K562 (cell line): ENCODE data around the gene FOXO3. TPM values are rescaled to one million over a fixed set of nuclear protein-coding genes. Genes with fewer than 3 reads are reported as not detected.
A peak's percentile ranks its signal among the peaks of the same experiment; 100 is the strongest.

Source experiments
- ATAC-seq: fragments of 200-7000 bp; cut with Tn5 transposase; 3 replicates; pipeline ENCODE4 v1.9.1; 2020; ENCODE audit warnings: moderate library complexity
- BruUV-seq: library from RNA; stranded (reverse); fragments of 400-500 nt; replicated peaks from 2 replicates; lab custom pipeline; 2021; lab: Mats Ljungman, UMichigan
- CTCF ChIA-PET: fragments of 300-600 bp; formaldehyde crosslinking; extraction: SDS; loops from one replicate; lab custom pipeline; 2021; ENCODE audit warnings: low intra/inter-chr PET ratio; lab: Yijun Ruan, JAX
- POLR2A ChIA-PET: fragments of 300-600, 350-650 bp; sonication (Branson Sonifier 250); formaldehyde crosslinking; extraction: SDS; loops from one replicate; lab custom pipeline; 2021; ENCODE audit warnings: antibody characterized with exemption, inconsistent platforms; lab: Yijun Ruan, JAX
- DNase-seq, 4 experiments: peaks; one replicate each; pipeline versions ENCODE4 v3.0.0 to v3.0.0-alpha.2; 2011 to 2018; ENCODE audit warnings: low spot score in 3 of 4, mixed read lengths in 3 of 4; ENCODE audit errors: extremely low read depth in 1 of 4
- FAIRE-seq: peaks from 2 replicates; lab custom pipeline; 2011; peaks lifted over from hg19 to GRCh38; lab: Jason Lieb, UNC
- H2AFZ ChIP-seq: 2 replicates; pipeline ENCODE4 v1.6.0; 2011; ENCODE audit warnings: low read depth, low read length, control low read depth, inconsistent platforms
- H3K27ac ChIP-seq: fragments of 200-600 bp; 3 replicates; pipeline ENCODE4 v1.8.0; 2011; ENCODE audit warnings: low read depth, mild to moderate bottlenecking, control low read depth, inconsistent platforms, low read length, moderate library complexity, mixed read lengths; ENCODE audit errors: extremely low read depth
- H3K27me3 ChIP-seq, 2 experiments: fragments of 300-600 bp in 1 of 2; 2 replicates in 1 of 2; 3 replicates in 1 of 2; pipeline versions ENCODE4 v1.6.0 to v1.8.0; 2011; ENCODE audit warnings: inconsistent platforms in 2 of 2, low read length in 2 of 2, mild to moderate bottlenecking in 1 of 2, mixed read lengths in 1 of 2, moderate library complexity in 1 of 2; ENCODE audit not compliant: control insufficient read depth in 2 of 2, insufficient read depth in 2 of 2
- H3K36me3 ChIP-seq: fragments of 300-600 bp; 3 replicates; pipeline ENCODE4 v1.8.0; 2011; ENCODE audit warnings: mild to moderate bottlenecking, low read length, inconsistent platforms; ENCODE audit not compliant: control insufficient read depth, insufficient read depth
- H3K4me1 ChIP-seq, 2 experiments: fragments of 200-600 bp in 1 of 2; replicated peaks in 1 of 2; 2 replicates in 1 of 2; 3 replicates in 1 of 2; pipeline versions ENCODE4 v1.5.1 to v1.8.0; 2011; ENCODE audit warnings: inconsistent platforms in 2 of 2, low read length in 2 of 2, mild to moderate bottlenecking in 1 of 2, mixed read lengths in 1 of 2, moderate library complexity in 1 of 2; ENCODE audit not compliant: control insufficient read depth in 2 of 2, insufficient read depth in 2 of 2
- H3K4me2 ChIP-seq: 2 replicates; pipeline ENCODE4 v1.6.1; 2011; ENCODE audit warnings: low read length, control low read depth, inconsistent platforms, mixed read lengths; ENCODE audit not compliant: insufficient read depth
- H3K4me3 ChIP-seq: fragments of 200-600 bp; sonication (generic), shearing (Covaris generic); 2 replicates; pipeline ENCODE4 v1.5.1; 2016; ENCODE audit warnings: control low read depth, inconsistent platforms
- H3K79me2 ChIP-seq: fragments of 200-600 bp; 3 replicates; pipeline ENCODE4 v1.8.0; 2011; ENCODE audit warnings: low read length, inconsistent platforms; ENCODE audit not compliant: control insufficient read depth, insufficient read depth
- H3K9ac ChIP-seq, 2 experiments: 2 replicates each; pipeline versions ENCODE4 v1.6.0 to v1.6.1; 2011; ENCODE audit warnings: low read depth in 2 of 2, low read length in 2 of 2, control low read depth in 1 of 2, inconsistent platforms in 1 of 2, mild to moderate bottlenecking in 1 of 2, mixed read lengths in 1 of 2; ENCODE audit not compliant: insufficient read depth in 1 of 2
- H3K9me1 ChIP-seq: one replicate; pipeline ENCODE4 v1.6.0; 2011; ENCODE audit warnings: inconsistent platforms, mild to moderate bottlenecking, low read length, moderate library complexity; ENCODE audit not compliant: control insufficient read depth, insufficient read depth
- H3K9me3 ChIP-seq: replicated peaks from 2 replicates; pipeline ENCODE4 v1.5.1; 2011; ENCODE audit warnings: low read depth, low read length, inconsistent platforms; ENCODE audit not compliant: control insufficient read depth, insufficient read depth
- H4K20me1 ChIP-seq: replicated peaks from 2 replicates; pipeline ENCODE4 v1.6.1; 2011; ENCODE audit warnings: low read length, inconsistent platforms, mixed read lengths; ENCODE audit not compliant: control insufficient read depth, insufficient read depth
- CHD2 ChIP-seq: IDR thresholded peaks from 2 replicates; pipeline ENCODE4 v1.6.1; 2011; ENCODE audit warnings: low read depth, low read length
- DPF2 ChIP-seq: fragments of 450-650 bp; IDR thresholded peaks from 2 replicates; pipeline ENCODE4 v1.6.1; 2016
- ESRRB ChIP-seq: fragments of 250-450 bp; sonication (Bioruptor Pico); IDR thresholded peaks from 2 replicates; pipeline ENCODE4 v1.5.0; 2020; ENCODE audit warnings: mild to moderate bottlenecking, moderate library complexity, borderline replicate concordance
- GTF2E2 ChIP-seq: fragments of 200-800 bp; sonication (Bioruptor generic); IDR thresholded peaks from 2 replicates; pipeline ENCODE4 v1.6.1; 2016; ENCODE audit warnings: missing genetic modification characterization, missing compliant biosample characterization
- HDAC6 ChIP-seq: IDR thresholded peaks from 2 replicates; pipeline ENCODE4 v1.6.1; 2012; ENCODE audit warnings: low read depth, mild to moderate bottlenecking, control low read depth, inconsistent platforms, low read length, moderate library complexity
- HLTF ChIP-seq: fragments of 450-650 bp; IDR thresholded peaks from 2 replicates; pipeline ENCODE4 v1.6.1; 2016
- KDM4B ChIP-seq, 2 experiments: fragments of 450-650 bp in 1 of 2; sonication (generic) in 1 of 2; IDR thresholded peaks; 2 replicates each; pipeline ENCODE4 v1.6.1; 2016 to 2017; ENCODE audit warnings: borderline replicate concordance in 2 of 2, antibody characterized with exemption in 1 of 2, low read depth in 1 of 2, mild to moderate bottlenecking in 1 of 2
- PCBP1 ChIP-seq: fragments of 200-400 bp; formaldehyde crosslinking; IDR thresholded peaks from 2 replicates; pipeline ENCODE4 v1.6.1; 2018; ENCODE audit warnings: mild to moderate bottlenecking, low read depth, low read length; ENCODE audit not compliant: poor library complexity, severe bottlenecking
- RNF219 ChIP-seq: fragments of 250-450 bp; sonication (Bioruptor Pico); IDR thresholded peaks from 2 replicates; pipeline ENCODE4 v1.5.0; 2022; ENCODE audit warnings: mild to moderate bottlenecking
- ZBTB17 ChIP-seq: fragments of 450-650 bp; formaldehyde crosslinking; IDR thresholded peaks from 2 replicates; pipeline ENCODE4 v1.4.0; 2020; ENCODE audit warnings: mild to moderate bottlenecking
- ZC3H8 ChIP-seq: fragments of 450-650 bp; IDR thresholded peaks from 2 replicates; pipeline ENCODE4 v1.6.1; 2017
- ZNF695 ChIP-seq: fragments of 450-650 bp; formaldehyde crosslinking; IDR thresholded peaks from 2 replicates; pipeline ENCODE4 v1.4.0; 2020; ENCODE audit warnings: mild to moderate bottlenecking, moderate library complexity
- WGBS: fragments of 100-300 bp; shearing (Covaris generic); methylation state at CpG from one replicate; pipeline ENCODE4 v1.1.6; 2016; ENCODE audit warnings: low coverage, mixed read lengths; ENCODE audit not compliant: insufficient coverage; ENCODE audit errors: missing lambda C conversion rate; 5-methylcytosine and 5-hydroxymethylcytosine counted together
- in situ Hi-C: fragments of 300-500 bp; cut with MboI; formaldehyde crosslinking; loops from 4 replicates; pipeline ENCODE4 v1.15.0; 2018; ENCODE audit warnings: inconsistent platforms, mixed read lengths
- intact Hi-C: fragments of 100-400 bp; cut with micrococcal nuclease; formaldehyde crosslinking; loops from 2 replicates; pipeline ENCODE4 v1.14.2; 2022
- polyA plus RNA-seq, 8 experiments: library from polyadenylated mRNA; depleted of rRNA in 4 of 8; stranded (reverse) in 5 of 8; unstranded in 3 of 8; fragments of >200 nt; fragmentation: Nextera tagmentation in 2 of 8; fragmentation: Illumina TruSeq in 1 of 8; extraction: Ambion mirVana in 2 of 8; extraction: Trizol in 1 of 8; gene quantifications; 2 replicates each; pipeline versions ENCODE4 v1.2.1 to v1.2.3, GENCODE V29; 2011 to 2014; ENCODE audit warnings: inconsistent platforms in 1 of 8, missing spikeins in 1 of 8
- total RNA-seq, 7 experiments: library from RNA; depleted of rRNA in 6 of 7; stranded (reverse); fragments of >200 nt in 6 of 7; fragmentation: Illumina TruSeq in 2 of 7; extraction: Trizol in 2 of 7; gene quantifications; 2 replicates each; pipeline versions ENCODE4 v1.2.1 to v1.2.3, GENCODE V29; 2011 to 2021; ENCODE audit warnings: low replicate concordance in 1 of 7
- TF ChIP-seq, protein P1 (sequence below): fragments of 450-650 bp; IDR thresholded peaks from 2 replicates; pipeline ENCODE4 v1.6.1; 2016; ENCODE audit warnings: low read depth

Gene FOXO3
- total and polyA plus RNA-seq, 9 of the 15 experiments (the other 6 are each of a cell fraction or from before 2014, with no cell fraction given), result 3.0 to 14.6 (median 6.0) TPM

DNA sequence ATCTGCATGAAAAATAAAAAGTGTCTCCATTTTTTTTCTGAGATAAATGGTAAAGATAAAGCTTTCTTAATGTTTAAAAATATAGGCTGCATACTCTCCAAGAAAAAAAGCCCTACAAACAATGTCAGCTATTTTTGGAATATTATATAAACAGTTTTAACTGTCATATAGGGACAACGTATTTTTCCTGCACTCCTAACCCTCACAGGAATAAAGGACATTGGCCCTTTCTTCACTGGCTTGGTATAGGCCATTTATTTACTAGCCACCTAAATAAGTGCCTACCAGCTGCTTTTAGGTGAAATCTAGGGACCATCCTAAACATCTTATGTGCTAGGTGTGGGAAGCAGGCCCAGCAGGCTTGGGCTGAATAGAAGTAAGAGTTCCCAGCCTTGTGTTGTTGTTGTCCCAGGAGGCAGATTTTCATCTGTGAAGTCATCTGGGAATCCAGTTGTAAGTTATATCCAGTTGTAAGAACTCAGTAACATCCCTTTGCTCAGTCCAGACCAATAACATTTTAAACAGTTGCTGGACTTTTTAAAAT is 21.3 kb downstream of the FOXO3 start:
- no peak for FAIRE-seq
- POLR2A ChIA-PET, result no interaction called here
- CTCF ChIA-PET, result no interaction called here

More for the DNA sequence above, 21.3 kb downstream of the FOXO3 start:
- in situ Hi-C loops (no loop called here), intact Hi-C loops (no loop called here)
- peaks cover 28% of the 10 kb centered on the region; the same call in 2 of the 3 replicates for H3K79me2 ChIP-seq
- BruUV-seq, result no TSS peak
- no peak overlapping the region for H3K4me3 ChIP-seq
- no peak overlapping the region for H3K27ac ChIP-seq
- DNase-seq (no peak), ATAC-seq (no peak)
- no peak overlapping the region for H2AFZ ChIP-seq
- no peak overlapping the region for H3K9ac ChIP-seq
- H3K4me2 ChIP-seq, result no peak overlapping the region
- peaks cover 10 to 39% of the 10 kb centered on the region in 2 experiments for H3K4me1 ChIP-seq
- TF ChIP-seq HDAC6, result no peak
- no peak for TF ChIP-seq ZC3H8
- no peak for TF ChIP-seq CHD2
- TF ChIP-seq ZBTB17 (CRISPR knock-in tag), result no peak
- TF ChIP-seq KDM4B (IDR thresholded peaks at IDR 0.05; ENCODE audit: borderline replicate concordance in 2 of 2, low read depth in 1 of 2), result no peak
- no peak for TF ChIP-seq PCBP1
- TF ChIP-seq HLTF, result no peak
- TF ChIP-seq ESRRB (CRISPR knock-in tag), result no peak
- 0 out of 2 replicates have a peak, but pooled peaks have one; percentile 6 for TF ChIP-seq DPF2
- TF ChIP-seq, protein P1, sequence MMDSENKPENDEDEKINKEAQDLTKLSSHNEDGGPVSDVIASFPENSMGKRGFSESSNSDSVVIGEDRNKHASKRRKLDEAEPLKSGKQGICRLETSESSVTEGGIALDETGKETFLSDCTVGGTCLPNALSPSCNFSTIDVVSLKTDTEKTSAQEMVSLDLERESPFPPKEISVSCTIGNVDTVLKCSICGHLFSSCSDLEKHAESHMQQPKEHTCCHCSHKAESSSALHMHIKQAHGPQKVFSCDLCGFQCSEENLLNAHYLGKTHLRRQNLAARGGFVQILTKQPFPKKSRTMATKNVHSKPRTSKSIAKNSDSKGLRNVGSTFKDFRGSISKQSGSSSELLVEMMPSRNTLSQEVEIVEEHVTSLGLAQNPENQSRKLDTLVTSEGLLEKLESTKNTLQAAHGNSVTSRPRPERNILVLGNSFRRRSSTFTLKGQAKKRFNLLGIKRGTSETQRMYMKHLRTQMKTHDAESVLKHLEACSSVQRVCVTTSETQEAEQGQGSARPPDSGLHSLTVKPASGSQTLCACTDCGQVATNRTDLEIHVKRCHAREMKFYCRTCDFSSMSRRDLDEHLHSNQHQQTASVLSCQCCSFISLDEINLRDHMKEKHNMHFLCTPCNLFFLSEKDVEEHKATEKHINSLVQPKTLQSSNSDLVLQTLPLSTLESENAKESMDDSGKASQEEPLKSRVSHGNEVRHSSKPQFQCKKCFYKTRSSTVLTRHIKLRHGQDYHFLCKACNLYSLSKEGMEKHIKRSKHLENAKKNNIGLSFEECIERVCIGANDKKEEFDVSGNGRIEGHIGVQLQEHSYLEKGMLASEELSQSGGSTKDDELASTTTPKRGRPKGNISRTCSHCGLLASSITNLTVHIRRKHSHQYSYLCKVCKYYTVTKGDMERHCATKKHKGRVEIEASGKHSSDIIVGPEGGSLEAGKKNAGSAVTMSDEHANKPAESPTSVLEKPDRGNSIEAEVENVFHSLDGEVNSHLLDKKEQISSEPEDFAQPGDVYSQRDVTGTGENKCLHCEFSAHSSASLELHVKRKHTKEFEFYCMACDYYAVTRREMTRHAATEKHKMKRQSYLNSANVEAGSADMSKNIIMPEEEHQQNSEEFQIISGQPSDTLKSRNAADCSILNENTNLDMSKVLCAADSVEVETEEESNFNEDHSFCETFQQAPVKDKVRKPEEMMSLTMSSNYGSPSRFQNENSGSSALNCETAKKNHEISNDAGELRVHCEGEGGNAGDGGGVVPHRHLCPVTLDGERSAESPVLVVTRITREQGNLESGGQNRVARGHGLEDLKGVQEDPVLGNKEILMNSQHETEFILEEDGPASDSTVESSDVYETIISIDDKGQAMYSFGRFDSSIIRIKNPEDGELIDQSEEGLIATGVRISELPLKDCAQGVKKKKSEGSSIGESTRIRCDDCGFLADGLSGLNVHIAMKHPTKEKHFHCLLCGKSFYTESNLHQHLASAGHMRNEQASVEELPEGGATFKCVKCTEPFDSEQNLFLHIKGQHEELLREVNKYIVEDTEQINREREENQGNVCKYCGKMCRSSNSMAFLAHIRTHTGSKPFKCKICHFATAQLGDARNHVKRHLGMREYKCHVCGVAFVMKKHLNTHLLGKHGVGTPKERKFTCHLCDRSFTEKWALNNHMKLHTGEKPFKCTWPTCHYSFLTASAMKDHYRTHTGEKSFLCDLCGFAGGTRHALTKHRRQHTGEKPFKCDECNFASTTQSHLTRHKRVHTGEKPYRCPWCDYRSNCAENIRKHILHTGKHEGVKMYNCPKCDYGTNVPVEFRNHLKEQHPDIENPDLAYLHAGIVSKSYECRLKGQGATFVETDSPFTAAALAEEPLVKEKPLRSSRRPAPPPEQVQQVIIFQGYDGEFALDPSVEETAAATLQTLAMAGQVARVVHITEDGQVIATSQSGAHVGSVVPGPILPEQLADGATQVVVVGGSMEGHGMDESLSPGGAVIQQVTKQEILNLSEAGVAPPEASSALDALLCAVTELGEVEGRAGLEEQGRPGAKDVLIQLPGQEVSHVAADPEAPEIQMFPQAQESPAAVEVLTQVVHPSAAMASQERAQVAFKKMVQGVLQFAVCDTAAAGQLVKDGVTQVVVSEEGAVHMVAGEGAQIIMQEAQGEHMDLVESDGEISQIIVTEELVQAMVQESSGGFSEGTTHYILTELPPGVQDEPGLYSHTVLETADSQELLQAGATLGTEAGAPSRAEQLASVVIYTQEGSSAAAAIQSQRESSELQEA, result no peak
- TF ChIP-seq ZNF695, result no peak
- 0 out of 2 replicates have a peak, but pooled peaks have one; percentile 28 for TF ChIP-seq GTF2E2 (tag)
- TF ChIP-seq RNF219 (CRISPR knock-in tag), result no peak
- TF ChIP-seq, all 486 proteins: peak for 2
- H3K36me3 ChIP-seq, result no peaks in the 10 kb centered on the region
- 29% methylated on average over 1 of the region's 1 CpG for WGBS
- H3K27me3 ChIP-seq, result no peaks in the 10 kb centered on the region
- peaks cover 33% of the 10 kb centered on the region for H4K20me1 ChIP-seq
- no peaks in the 10 kb centered on the region for H3K9me3 ChIP-seq
- H3K9me1 ChIP-seq, result peaks cover 4% of the 10 kb centered on the region
